Neural cell (in vitro differentiated cells): ENCODE data around the gene IDUA.

ENCODE experiments used
- CTCF ChIP-seq: fragments of 450-650 bp; IDR thresholded peaks from 2 replicates; pipeline ENCODE4 v1.5.1; 2014; ENCODE audit warnings: antibody characterized with exemption, mild to moderate bottlenecking, moderate library complexity; ENCODE audit not compliant: poor library complexity, severe bottlenecking
- EP300 ChIP-seq: fragments of 450-650 bp; conservative IDR thresholded peaks from 2 replicates; pipeline ENCODE4 v1.6.1; 2014; ENCODE audit warnings: antibody characterized with exemption, mild to moderate bottlenecking, moderate library complexity; ENCODE audit not compliant: poor library complexity, severe bottlenecking
- EZH2 ChIP-seq: fragments of 200-600, 300-800 bp; shearing (Covaris generic), sonication (generic); IDR thresholded peaks from 2 replicates; pipeline ENCODE4 v1.6.1; 2014; ENCODE audit warnings: antibody characterized with exemption, low read length, borderline replicate concordance, mild to moderate bottlenecking; ENCODE audit not compliant: insufficient read depth, poor library complexity, severe bottlenecking
- MXI1 ChIP-seq: fragments of 450-650 bp; conservative IDR thresholded peaks from 2 replicates; pipeline ENCODE4 v1.6.1; 2014; ENCODE audit warnings: antibody characterized with exemption, mild to moderate bottlenecking; ENCODE audit not compliant: poor library complexity, severe bottlenecking
- POLR2AphosphoS5 ChIP-seq: IDR thresholded peaks from 2 replicates; pipeline ENCODE4 v1.6.1; 2012
- RAD21 ChIP-seq: fragments of 450-650 bp; conservative IDR thresholded peaks from 2 replicates; pipeline ENCODE4 v1.6.1; 2014; ENCODE audit warnings: antibody characterized with exemption, mild to moderate bottlenecking, moderate library complexity
- REST ChIP-seq: IDR thresholded peaks from 2 replicates; pipeline ENCODE4 v1.6.1; 2012; ENCODE audit warnings: borderline replicate concordance

GRCh38 chr4:991451-992296 is 4.8 kb downstream of the IDUA start:
- TF ChIP-seq POLR2AphosphoS5: no peak
- TF ChIP-seq CTCF: no peak
- TF ChIP-seq REST: no peak
- TF ChIP-seq EP300: no peak
- TF ChIP-seq EZH2: no peak
- TF ChIP-seq MXI1: no peak
- no peak for TF ChIP-seq RAD21
